Measurements from ENCODE around the gene NPR2.
A peak's percentile ranks its signal among the peaks of the same experiment; 100 is the strongest.

DNA sequence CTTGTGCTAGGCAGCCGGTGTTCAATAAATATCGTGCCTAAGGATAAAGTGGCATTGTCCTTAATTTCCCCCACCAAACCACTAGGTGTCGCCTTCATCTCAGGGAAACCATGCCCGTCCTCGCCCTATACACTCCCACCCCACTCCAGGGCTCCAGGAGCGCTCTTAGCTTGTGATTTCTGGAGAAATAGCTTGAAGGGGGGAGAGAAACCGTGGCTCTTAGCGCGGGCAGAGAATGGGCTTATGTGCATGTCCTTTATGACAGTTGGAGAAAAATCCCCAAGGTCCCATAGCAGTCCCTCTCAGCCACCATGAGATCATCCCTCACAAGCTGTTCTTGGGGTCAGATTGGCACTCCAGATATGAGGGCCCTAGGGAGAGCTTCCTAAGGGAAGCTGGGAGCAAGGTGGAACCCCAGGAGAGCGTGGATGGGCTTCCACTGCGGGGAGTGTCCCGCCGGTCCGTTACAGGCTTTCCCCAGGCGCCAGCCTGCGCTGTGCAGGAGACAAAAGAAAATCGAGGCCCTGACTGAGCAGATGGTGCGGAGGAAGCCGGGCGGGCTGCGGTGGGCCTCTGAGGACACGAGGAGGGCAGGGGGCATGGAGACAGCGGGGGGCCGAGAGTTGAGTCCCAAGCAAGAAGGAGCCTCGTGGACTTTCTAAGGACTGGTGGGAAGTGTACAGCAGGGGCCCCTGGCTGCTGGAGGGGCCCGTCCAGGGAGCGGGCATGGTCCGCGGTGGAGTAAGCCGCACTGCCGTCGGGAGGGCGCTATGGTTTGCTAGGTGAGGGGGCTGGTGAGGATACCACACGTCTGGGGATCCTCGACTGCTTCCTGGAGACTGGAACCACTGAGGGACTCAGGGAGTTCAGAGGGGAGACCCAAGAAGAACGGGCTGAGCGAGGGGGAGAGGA is 750 bp upstream of the NPR2 start:
- TF ChIP-seq, protein P1, sequence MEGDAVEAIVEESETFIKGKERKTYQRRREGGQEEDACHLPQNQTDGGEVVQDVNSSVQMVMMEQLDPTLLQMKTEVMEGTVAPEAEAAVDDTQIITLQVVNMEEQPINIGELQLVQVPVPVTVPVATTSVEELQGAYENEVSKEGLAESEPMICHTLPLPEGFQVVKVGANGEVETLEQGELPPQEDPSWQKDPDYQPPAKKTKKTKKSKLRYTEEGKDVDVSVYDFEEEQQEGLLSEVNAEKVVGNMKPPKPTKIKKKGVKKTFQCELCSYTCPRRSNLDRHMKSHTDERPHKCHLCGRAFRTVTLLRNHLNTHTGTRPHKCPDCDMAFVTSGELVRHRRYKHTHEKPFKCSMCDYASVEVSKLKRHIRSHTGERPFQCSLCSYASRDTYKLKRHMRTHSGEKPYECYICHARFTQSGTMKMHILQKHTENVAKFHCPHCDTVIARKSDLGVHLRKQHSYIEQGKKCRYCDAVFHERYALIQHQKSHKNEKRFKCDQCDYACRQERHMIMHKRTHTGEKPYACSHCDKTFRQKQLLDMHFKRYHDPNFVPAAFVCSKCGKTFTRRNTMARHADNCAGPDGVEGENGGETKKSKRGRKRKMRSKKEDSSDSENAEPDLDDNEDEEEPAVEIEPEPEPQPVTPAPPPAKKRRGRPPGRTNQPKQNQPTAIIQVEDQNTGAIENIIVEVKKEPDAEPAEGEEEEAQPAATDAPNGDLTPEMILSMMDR (conservative IDR thresholded peaks at IDR 0.05; ENCODE audit: low read length): peak; percentile 93
- TF ChIP-seq EZH2phosphoT487 (IDR thresholded peaks at IDR 0.05; ENCODE audit: borderline replicate concordance): no peak

Data from Loucy (cell line).